Measurements from ENCODE around the gene MSLN.

DNA sequence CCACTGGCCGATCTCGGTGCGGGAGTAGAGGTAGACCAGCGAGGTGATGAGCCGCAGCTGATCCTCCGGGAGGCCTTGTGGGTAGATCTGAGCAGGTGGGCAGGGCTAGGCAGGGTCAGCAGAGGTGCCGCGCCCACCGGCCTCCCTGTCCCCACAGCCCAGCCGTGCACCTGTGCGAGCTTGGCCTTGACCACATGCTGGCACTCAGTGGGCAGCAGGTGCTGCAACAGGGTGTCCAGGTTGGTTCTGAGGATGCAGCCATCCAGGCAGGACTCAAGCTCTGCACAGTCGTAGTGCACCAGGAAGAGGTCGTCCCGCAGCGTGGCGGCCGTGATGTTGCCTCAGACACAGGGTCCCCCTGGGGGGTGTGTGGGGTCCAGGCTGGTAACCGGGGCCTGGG is 12.4 kb downstream of the MSLN start:
- TF ChIP-seq, protein P1, sequence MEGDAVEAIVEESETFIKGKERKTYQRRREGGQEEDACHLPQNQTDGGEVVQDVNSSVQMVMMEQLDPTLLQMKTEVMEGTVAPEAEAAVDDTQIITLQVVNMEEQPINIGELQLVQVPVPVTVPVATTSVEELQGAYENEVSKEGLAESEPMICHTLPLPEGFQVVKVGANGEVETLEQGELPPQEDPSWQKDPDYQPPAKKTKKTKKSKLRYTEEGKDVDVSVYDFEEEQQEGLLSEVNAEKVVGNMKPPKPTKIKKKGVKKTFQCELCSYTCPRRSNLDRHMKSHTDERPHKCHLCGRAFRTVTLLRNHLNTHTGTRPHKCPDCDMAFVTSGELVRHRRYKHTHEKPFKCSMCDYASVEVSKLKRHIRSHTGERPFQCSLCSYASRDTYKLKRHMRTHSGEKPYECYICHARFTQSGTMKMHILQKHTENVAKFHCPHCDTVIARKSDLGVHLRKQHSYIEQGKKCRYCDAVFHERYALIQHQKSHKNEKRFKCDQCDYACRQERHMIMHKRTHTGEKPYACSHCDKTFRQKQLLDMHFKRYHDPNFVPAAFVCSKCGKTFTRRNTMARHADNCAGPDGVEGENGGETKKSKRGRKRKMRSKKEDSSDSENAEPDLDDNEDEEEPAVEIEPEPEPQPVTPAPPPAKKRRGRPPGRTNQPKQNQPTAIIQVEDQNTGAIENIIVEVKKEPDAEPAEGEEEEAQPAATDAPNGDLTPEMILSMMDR (IDR thresholded peaks at IDR 0.05): no peak
- no peak for TF ChIP-seq POLR2A (IDR thresholded peaks at IDR 0.05)

Measured in lower leg skin (tissue), 3 donors.